Keratinocyte (primary cell): ENCODE data around the gene AGAP1.

Experiments
- CTCF ChIP-seq, 3 experiments: IDR thresholded peaks in 1 of 3; conservative IDR thresholded peaks in 1 of 3; optimal IDR thresholded peaks in 1 of 3; 2 replicates in 2 of 3; 3 replicates in 1 of 3; pipeline versions ENCODE3 to v1.5.1; 2011; ENCODE audit warnings: low read length in 3 of 3, mild to moderate bottlenecking in 3 of 3, moderate library complexity in 2 of 3, control low read depth in 1 of 3, inconsistent platforms in 1 of 3; ENCODE audit not compliant: insufficient read depth in 2 of 3; ENCODE audit errors: extremely low read depth in 1 of 3
- EZH2 ChIP-seq: IDR thresholded peaks from one replicate; pipeline ENCODE4 v1.6.1; 2012; ENCODE audit warnings: inconsistent platforms, mild to moderate bottlenecking, low read length, moderate library complexity

- TF ChIP-seq CTCF (optimal IDR thresholded peaks at IDR 0.05 in 1 of 3, IDR thresholded peaks at IDR 0.05 in 1 of 3, conservative IDR thresholded peaks at IDR 0.05 in 1 of 3; ENCODE audit: extremely low read depth in 1 of 3, insufficient read depth in 2 of 3, low read length in 3 of 3) (no peak), EZH2 (no peak)
Measured at GRCh38 chr2:235957251-235957650, 463.4 kb downstream of the AGAP1 start.
